Kidney (tissue), 14 donors: ENCODE results near the gene SLC2A1. TPM values are rescaled to one million over a fixed set of nuclear protein-coding genes. Genes with fewer than 3 reads are reported as not detected.
"Not testable (repeated sequence)": the region's sequence is repeated elsewhere in the genome, so short reads cannot be mapped to it uniquely, and the experiment has no call there.

ENCODE experiments used
- DNase-seq, 5 donors: peaks; one replicate each; pipeline ENCODE4 v3.0.0-alpha.2; 2013 to 2020
- FAIRE-seq: peaks from 2 replicates; lab custom pipeline; 2012; peaks lifted over from hg19 to GRCh38; lab: Jason Lieb, UNC
- H3K27ac ChIP-seq, 2 donors: one replicate each; pipeline ENCODE4 v1.7.0; 2013; ENCODE audit warnings: low read depth in 2 of 2, low read length in 2 of 2, inconsistent platforms in 1 of 2
- H3K27me3 ChIP-seq: one replicate; pipeline ENCODE4 v1.7.1; 2013; ENCODE audit warnings: low read length, inconsistent platforms; ENCODE audit not compliant: control insufficient read depth, insufficient read depth
- H3K36me3 ChIP-seq, 3 donors: one replicate each; pipeline versions ENCODE4 v1.7.0 to v1.7.1; 2013; ENCODE audit warnings: low read length in 3 of 3, control low read depth in 1 of 3, inconsistent platforms in 1 of 3; ENCODE audit not compliant: insufficient read depth in 3 of 3, control insufficient read depth in 2 of 3
- H3K4me1 ChIP-seq, 3 donors: one replicate each; pipeline versions ENCODE4 v1.7.0 to v1.7.1; 2013; ENCODE audit warnings: low read length in 3 of 3, inconsistent platforms in 1 of 3, low read depth in 1 of 3; ENCODE audit not compliant: control insufficient read depth in 2 of 3, insufficient read depth in 2 of 3
- H3K4me3 ChIP-seq, 3 donors: one replicate each; pipeline versions ENCODE4 v1.7.0 to v1.8.1; 2013; ENCODE audit warnings: low read length in 3 of 3, control low read depth in 1 of 3, inconsistent platforms in 1 of 3
- H3K9ac ChIP-seq, 3 donors: one replicate each; pipeline versions ENCODE4 v1.7.0 to v1.7.1; 2013; ENCODE audit warnings: low read length in 3 of 3, control low read depth in 1 of 3, inconsistent platforms in 1 of 3
- H3K9me3 ChIP-seq, 3 donors: one replicate each; pipeline versions ENCODE4 v1.7.0 to v1.7.1; 2013; ENCODE audit warnings: low read length in 3 of 3, control low read depth in 1 of 3, inconsistent platforms in 1 of 3; ENCODE audit not compliant: control insufficient read depth in 2 of 3, insufficient read depth in 1 of 3
- CTCF ChIP-seq: IDR thresholded peaks from 3 replicates; pipeline ENCODE4 v1.5.1; 2012; ENCODE audit warnings: mild to moderate bottlenecking, moderate library complexity, borderline replicate concordance; ENCODE audit not compliant: insufficient read depth; ENCODE audit errors: extremely low read depth
- intact Hi-C: fragments of 100-400 bp; cut with DNase I; formaldehyde crosslinking; loops from one replicate; pipeline ENCODE4 v1.11.1; 2022
- polyA plus RNA-seq: library from polyadenylated mRNA; stranded (reverse); fragments of 350-450 nt; fragmentation: Illumina TruSeq; extraction: RNeasy Lipid Tissue Mini Kit (QIAGEN cat#74804); gene quantifications from one replicate; pipeline ENCODE4 v1.2.3, GENCODE V29; 2014; ENCODE audit warnings: low read depth, low replicate concordance; ENCODE audit not compliant: insufficient read depth
- total RNA-seq: library from RNA; stranded (reverse); fragmentation: NEBNext Ultra II Directional; extraction: Animal tissue kit (Norgen Biotek cat#: 25700); gene quantifications from one replicate; pipeline ENCODE4 v1.2.1, GENCODE V29; 2021
- donor health status: control.
- donor health status: control.
- donor health status: control.
- donor health status: control.
- donor health status: control.
- donor health status: DM: yes; HTN: yes; CAD: no.
- donor health status: Normal renal cell carcinoma (clear cell type).

Gene SLC2A1
- total and polyA plus RNA-seq, 2 donors from 2014 or later, result 28.6 to 55.9 TPM

- intact Hi-C loops, result no loop called here
- DNase-seq (peak in 4 of 5 donors; percentile 64 to 85 (median 72)), FAIRE-seq (no peak)
- peak overlapping the region in 1 of 2 donors; percentile 15 for H3K27ac ChIP-seq
- peaks cover 0 to 4% (median 0%) of the 10 kb centered on the region in 3 donors for H3K4me1 ChIP-seq
- TF ChIP-seq CTCF, result peak; percentile 78
- no peaks in the 10 kb centered on the region for H3K27me3 ChIP-seq
- H3K4me3 ChIP-seq, result no peak overlapping the region
- no peaks in the 10 kb centered on the region for H3K9me3 ChIP-seq
- peaks cover 7 to 16% (median 7%) of the 10 kb centered on the region in 3 donors for H3K36me3 ChIP-seq
- H3K9ac ChIP-seq, result no peak overlapping the region
Observed at GRCh38 chr1:42922687-42923366, 35.8 kb downstream of the SLC2A1 start.

- no peak for TF ChIP-seq CTCF
- H3K27ac ChIP-seq, result no peak overlapping the region
- peaks cover 0 to 4% (median 0%) of the 10 kb centered on the region in 3 donors for H3K4me1 ChIP-seq
- DNase-seq (no peak), FAIRE-seq (no peak)
- peaks cover 0 to 5% (median 3%) of the 10 kb centered on the region in 3 donors for H3K36me3 ChIP-seq
- no peaks in the 10 kb centered on the region for H3K27me3 ChIP-seq
- intact Hi-C loops, result no loop called here
- H3K9me3 ChIP-seq, result no peaks in the 10 kb centered on the region
- H3K4me3 ChIP-seq, result no peak overlapping the region
- H3K9ac ChIP-seq, result no peak overlapping the region
Observed at GRCh38 chr1:42921769-42922168, 36.9 kb downstream of the SLC2A1 start.

- H3K9ac ChIP-seq, H3K4me1 ChIP-seq, FAIRE-seq, H3K9me3 ChIP-seq, H3K27ac ChIP-seq, intact Hi-C loops, H3K4me3 ChIP-seq, H3K36me3 ChIP-seq, DNase-seq, H3K27me3 ChIP-seq: not testable (repeated sequence)
Observed at GRCh38 chr1:42919651-42920050, 39.0 kb downstream of the SLC2A1 start.

- no peaks in the 10 kb centered on the region for H3K4me1 ChIP-seq
- FAIRE-seq, result no peak
Observed at GRCh38 chr1:42917241-42917495, 41.5 kb downstream of the SLC2A1 start.

More at GRCh38 chr1:42917241-42917495, 41.5 kb downstream of the SLC2A1 start:
- DNase-seq, result no peak
- no peaks in the 10 kb centered on the region for H3K36me3 ChIP-seq
- no peak overlapping the region for H3K27ac ChIP-seq
- no peak for TF ChIP-seq CTCF
- no peaks in the 10 kb centered on the region for H3K27me3 ChIP-seq
- H3K4me3 ChIP-seq, result no peak overlapping the region
- no peak overlapping the region for H3K9ac ChIP-seq
- intact Hi-C loops, result no loop called here
- no peaks in the 10 kb centered on the region for H3K9me3 ChIP-seq
